SH-SY5Y (cell line): Measurements from ENCODE around the gene TMEM263.

Experiments used
- GATA2 ChIP-seq: IDR thresholded peaks from 2 replicates; pipeline ENCODE4 v1.6.1; 2011; ENCODE audit warnings: mild to moderate bottlenecking, low read depth, low read length
- GATA3 ChIP-seq: IDR thresholded peaks from 2 replicates; pipeline ENCODE4 v1.6.1; 2011; ENCODE audit warnings: low read depth, mild to moderate bottlenecking, low read length, moderate library complexity

DNA sequence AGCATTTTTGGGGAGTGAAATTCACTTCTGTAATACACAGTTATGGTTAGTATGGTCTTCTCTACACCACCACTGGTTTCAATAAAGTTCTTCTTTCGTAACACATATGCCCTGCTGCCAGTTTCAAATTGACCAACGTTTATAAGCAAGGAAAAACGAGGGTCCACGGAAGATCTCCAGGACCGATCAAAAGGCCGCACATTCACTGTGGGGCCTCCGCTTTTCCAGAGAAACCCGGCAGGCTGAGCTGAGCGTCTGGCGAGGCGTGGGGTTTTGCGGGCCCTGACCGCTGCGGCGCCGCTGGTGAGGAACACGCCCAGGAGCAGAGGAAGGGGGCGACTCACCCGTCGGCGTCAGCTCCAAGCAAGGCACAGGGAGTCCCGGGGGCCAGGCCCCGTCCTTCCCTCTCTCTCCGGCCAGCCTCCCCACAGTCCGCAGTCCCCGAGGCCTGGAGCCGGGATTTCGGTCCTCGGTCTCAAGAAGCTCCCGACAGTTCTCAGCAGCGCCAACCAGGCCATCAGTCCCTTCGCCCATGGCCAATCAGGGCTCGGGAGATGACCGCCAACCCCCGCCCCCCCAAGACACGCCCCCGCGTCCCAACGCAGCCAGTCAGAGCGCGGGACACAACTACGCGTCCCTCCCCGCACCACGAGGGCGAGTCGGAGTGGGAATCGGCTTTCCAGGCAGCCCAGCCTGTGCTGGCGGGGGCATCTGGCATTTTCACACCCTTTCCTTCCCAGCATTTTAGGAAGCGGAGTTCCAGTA is 31.1 kb downstream of the TMEM263 start, which contains the start of gene MTERF2:
- TF ChIP-seq GATA2 (no peak; the same call in 1 of the 2 replicates), GATA3 (no peak)
